Right atrium auricular region (tissue), 2 donors: ENCODE measurements around the gene SPATA3. TPM values are rescaled to one million over a fixed set of nuclear protein-coding genes. Genes with fewer than 3 reads are reported as not detected.
"Not testable (repeated sequence)": the region's sequence is repeated elsewhere in the genome, so short reads cannot be mapped to it uniquely, and the experiment has no call there.

Source experiments
- DNase-seq: peaks from one replicate; pipeline ENCODE4 v3.0.0-alpha.2; 2019; ENCODE audit warnings: low spot score
- H3K27ac ChIP-seq, 2 donors: fragments of 200-600 bp; sonication (generic); 1 replicate in 1 of 2; 2 replicates in 1 of 2; pipeline ENCODE4 v1.5.1; 2016 to 2019
- H3K27me3 ChIP-seq, 2 donors: fragments of 200-600 bp; sonication (generic); one replicate each; pipeline versions ENCODE4 v1.5.1 to v1.6.0; 2017 to 2019
- H3K36me3 ChIP-seq: fragments of 200-600 bp; sonication (generic); one replicate; pipeline ENCODE4 v1.5.1; 2016
- H3K4me1 ChIP-seq, 2 donors: fragments of 200-600 bp; sonication (generic); one replicate each; pipeline versions ENCODE4 v1.5.1 to v1.6.0; 2017 to 2019
- H3K4me3 ChIP-seq, 2 donors: fragments of 200-600 bp; sonication (generic); 1 replicate in 1 of 2; 2 replicates in 1 of 2; pipeline ENCODE4 v1.5.1; 2017 to 2019; ENCODE audit warnings: mild to moderate bottlenecking in 1 of 2, moderate library complexity in 1 of 2
- H3K9me3 ChIP-seq, 2 donors: fragments of 200-600 bp; sonication (generic); one replicate each; pipeline ENCODE4 v1.5.1; 2019
- CTCF ChIP-seq, 2 donors: fragments of 200-600 bp; sonication (generic); IDR thresholded peaks; one replicate each; pipeline ENCODE4 v1.5.1; 2019; ENCODE audit warnings: antibody characterized with exemption in 2 of 2
- total RNA-seq, 2 donors: library from RNA; depleted of rRNA; stranded (reverse); fragments of >200 nt; gene quantifications; one replicate each; pipeline ENCODE4 v1.1.0, GENCODE V29; 2016

SPATA3 gene
- total RNA-seq, 2 donors from 2014 or later = not detected

DNA sequence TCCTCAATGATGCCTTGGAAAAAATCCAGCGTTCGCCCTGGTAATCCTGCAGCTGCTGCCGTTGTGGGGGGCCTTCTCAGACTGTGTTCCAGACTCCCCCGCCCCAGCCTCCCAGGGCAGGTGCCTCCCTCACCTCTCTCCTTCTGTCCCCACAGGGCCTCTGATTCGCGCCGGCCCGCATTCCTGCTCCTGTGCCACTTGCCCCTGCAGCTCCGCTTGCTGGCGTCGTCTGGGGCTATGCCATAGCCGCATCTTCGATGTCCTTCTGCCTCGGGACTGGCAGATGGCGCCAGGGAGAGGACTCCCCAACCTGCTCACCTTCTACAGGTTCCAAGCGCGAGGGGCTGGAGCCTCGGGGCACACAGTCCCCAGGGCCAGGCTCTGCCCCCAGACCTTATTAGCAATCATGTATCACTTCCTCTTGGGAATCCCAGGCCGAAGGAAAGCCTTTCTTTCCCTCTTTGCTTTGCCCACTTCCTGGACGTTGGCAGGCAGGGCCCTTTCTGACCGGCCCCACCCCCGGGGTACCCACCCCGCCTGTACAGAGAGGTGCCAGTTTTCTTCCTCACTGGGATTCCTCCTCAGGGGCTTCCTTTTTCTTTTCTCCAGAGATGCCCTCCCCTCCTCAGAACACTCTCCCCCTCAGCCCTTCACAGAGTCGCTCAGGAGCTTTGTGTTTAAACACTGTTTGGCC, 4.4 kb downstream of the SPATA3 start:
- no peak overlapping the region for H3K27ac ChIP-seq
- H3K4me1 ChIP-seq = no peaks in the 10 kb centered on the region
- H3K36me3 ChIP-seq = no peaks in the 10 kb centered on the region
- TF ChIP-seq CTCF (IDR thresholded peaks at IDR 0.05) = no peak
- peaks cover 0 to 4% of the 10 kb centered on the region in 2 donors for H3K9me3 ChIP-seq
- H3K27me3 ChIP-seq = no peaks in the 10 kb centered on the region
- no peak overlapping the region for H3K4me3 ChIP-seq
- no peak for DNase-seq

DNA sequence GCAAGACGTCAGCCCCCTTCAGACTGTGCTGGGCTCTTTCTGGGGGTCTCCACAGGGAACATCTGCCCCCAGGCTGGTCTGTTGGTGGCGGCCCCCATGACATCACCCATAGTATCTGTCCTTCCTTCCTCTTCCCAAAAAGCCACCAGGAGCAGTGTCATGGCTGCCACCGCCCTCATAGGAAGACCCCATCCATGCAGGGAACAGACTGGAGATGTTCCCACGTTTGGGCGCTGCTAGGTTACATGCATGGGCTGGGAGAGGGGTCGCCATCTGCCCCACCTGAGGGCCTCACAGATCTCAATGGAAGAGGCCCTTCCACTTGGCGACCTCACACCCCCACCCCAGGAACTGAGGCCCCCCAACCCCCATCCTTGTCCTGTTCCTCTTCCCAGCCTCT, 5.1 kb downstream of the SPATA3 start:
- Histone ChIP-seq H3K4me3 (no peak overlapping the region), H3K27me3 (no peaks in the 10 kb centered on the region)

GRCh38 chr2:231001921-231002320, 6.0 kb downstream of the SPATA3 start:
- no peaks in the 10 kb centered on the region for H3K36me3 ChIP-seq
- H3K4me1 ChIP-seq = no peaks in the 10 kb centered on the region
- no peak overlapping the region for H3K27ac ChIP-seq
- no peak for TF ChIP-seq CTCF (IDR thresholded peaks at IDR 0.05)
- no peaks in the 10 kb centered on the region for H3K27me3 ChIP-seq
- no peak for DNase-seq
- peaks cover 0 to 4% of the 10 kb centered on the region in 2 donors for H3K9me3 ChIP-seq
- H3K4me3 ChIP-seq = no peak overlapping the region

More for the DNA sequence above, 5.1 kb downstream of the SPATA3 start:
- H3K27ac ChIP-seq = no peak overlapping the region
- H3K36me3 ChIP-seq = no peaks in the 10 kb centered on the region
- DNase-seq = no peak
- no peak for TF ChIP-seq CTCF (IDR thresholded peaks at IDR 0.05)
- peaks cover 0 to 4% of the 10 kb centered on the region in 2 donors for H3K9me3 ChIP-seq
- H3K4me1 ChIP-seq = no peaks in the 10 kb centered on the region

GRCh38 chr2:231002641-231003040, 6.7 kb downstream of the SPATA3 start:
- Histone ChIP-seq H3K9me3 (peaks cover 0 to 4% of the 10 kb centered on the region in 2 donors), H3K4me1 (no peaks in the 10 kb centered on the region), H3K4me3 (no peak overlapping the region), H3K27ac (no peak overlapping the region), H3K27me3 (no peaks in the 10 kb centered on the region), H3K36me3 (no peaks in the 10 kb centered on the region)
- no peak for TF ChIP-seq CTCF (IDR thresholded peaks at IDR 0.05)
- DNase-seq = no peak

GRCh38 chr2:231003186-231003585, 7.3 kb downstream of the SPATA3 start:
- no peak overlapping the region for H3K27ac ChIP-seq
- H3K4me1 ChIP-seq = no peaks in the 10 kb centered on the region
- DNase-seq = no peak
- H3K27me3 ChIP-seq = no peaks in the 10 kb centered on the region
- H3K36me3 ChIP-seq = no peaks in the 10 kb centered on the region
- H3K4me3 ChIP-seq = no peak overlapping the region
- TF ChIP-seq CTCF (IDR thresholded peaks at IDR 0.05) = no peak
- H3K9me3 ChIP-seq = peaks cover 0 to 4% of the 10 kb centered on the region in 2 donors

GRCh38 chr2:231004930-231005329, 9.0 kb downstream of the SPATA3 start:
- not testable (repeated sequence) for H3K27ac ChIP-seq, H3K36me3 ChIP-seq, H3K4me1 ChIP-seq, DNase-seq, H3K27me3 ChIP-seq, H3K9me3 ChIP-seq, H3K4me3 ChIP-seq
